GM18502 (cell line): ENCODE results near the gene RORC.
"Not testable (repeated sequence)": the region's sequence is repeated elsewhere in the genome, so short reads cannot be mapped to it uniquely, and the experiment has no call there.

Source experiments
- ATAC-seq: cut with Tn5 transposase; IDR thresholded peaks from one replicate; pipeline ENCODE4 v1.9.1; 2021; ENCODE audit warnings: mild to moderate bottlenecking; ENCODE audit not compliant: unreplicated experiment, poor library complexity

The RORC gene

DNA sequence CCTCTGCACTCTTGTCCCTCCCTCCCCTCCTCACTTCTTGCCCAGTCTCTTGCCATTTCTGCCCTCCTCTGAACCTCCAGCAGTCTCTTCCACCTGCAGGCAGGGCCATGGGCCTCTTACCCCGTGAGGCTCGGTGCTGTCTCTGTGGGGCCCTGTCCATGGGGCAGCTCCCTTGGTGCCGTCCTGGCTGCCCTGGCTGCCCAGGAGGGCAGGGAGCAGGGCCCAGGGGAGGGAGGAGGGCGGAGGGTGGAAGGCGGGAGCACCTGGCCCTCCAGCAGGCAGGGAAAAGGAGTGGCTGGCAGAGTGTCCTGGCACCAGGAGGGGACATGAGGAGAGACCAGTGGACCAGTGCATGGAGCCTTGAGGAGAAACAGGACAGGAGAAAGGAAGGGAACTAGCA is at the start of gene RORC:
TSS of gene RORC (minus strand) at position 198 of the 400 bp plus-strand sequence. CDS start at position 160, 38 bp downstream.
- no peak for ATAC-seq

DNA sequence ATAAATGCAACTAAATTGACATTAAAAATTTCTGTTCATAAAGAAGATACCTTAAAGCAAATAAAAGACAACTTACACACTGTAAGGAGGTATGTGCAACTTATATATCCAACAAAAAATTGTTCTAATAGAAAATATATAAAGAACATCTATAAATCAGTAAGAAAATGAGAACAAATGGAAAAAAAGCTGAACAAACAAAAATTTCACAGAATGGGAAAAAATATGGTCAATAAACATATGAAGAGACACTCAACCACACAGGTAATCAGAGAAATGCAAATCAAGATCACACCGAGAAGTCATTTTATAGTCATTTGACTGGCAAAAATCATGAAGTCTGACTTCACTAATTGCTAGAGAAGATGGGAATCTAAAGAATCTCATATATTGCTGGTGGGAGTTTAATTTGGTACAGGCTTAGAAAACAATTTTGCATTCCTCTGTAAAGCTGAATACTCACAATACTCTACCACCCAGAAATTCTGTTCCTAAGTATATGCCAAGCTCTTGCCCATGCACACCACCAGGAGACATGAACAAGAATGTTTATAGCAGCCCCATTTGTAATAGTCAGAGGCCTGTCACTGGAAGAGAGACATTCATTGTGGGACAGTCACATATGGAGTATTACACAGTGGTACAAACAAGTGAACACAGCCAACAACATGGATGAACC is 44.0 kb upstream of the RORC start:
- ATAC-seq = no peak

DNA sequence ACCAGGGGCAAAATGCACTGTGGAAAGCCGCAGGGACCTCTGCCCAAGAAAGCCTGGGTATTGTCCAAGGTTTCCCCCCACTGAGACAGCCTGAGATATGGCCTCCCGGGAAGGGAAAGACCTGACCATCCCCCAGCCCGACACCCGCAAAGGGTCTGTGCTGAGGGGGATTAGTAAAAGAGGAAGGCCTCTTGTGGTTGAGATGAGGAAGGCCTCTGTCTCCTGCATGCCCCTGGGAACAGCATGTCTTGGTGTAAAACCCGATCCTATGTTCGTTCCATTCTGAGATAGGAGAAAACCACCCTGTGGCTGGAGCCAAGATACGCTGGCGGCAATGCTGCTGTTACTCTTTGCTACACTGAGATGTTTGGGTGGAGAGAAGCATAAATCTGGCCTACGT is 41.2 kb upstream of the RORC start:
- not testable (repeated sequence) for ATAC-seq

DNA sequence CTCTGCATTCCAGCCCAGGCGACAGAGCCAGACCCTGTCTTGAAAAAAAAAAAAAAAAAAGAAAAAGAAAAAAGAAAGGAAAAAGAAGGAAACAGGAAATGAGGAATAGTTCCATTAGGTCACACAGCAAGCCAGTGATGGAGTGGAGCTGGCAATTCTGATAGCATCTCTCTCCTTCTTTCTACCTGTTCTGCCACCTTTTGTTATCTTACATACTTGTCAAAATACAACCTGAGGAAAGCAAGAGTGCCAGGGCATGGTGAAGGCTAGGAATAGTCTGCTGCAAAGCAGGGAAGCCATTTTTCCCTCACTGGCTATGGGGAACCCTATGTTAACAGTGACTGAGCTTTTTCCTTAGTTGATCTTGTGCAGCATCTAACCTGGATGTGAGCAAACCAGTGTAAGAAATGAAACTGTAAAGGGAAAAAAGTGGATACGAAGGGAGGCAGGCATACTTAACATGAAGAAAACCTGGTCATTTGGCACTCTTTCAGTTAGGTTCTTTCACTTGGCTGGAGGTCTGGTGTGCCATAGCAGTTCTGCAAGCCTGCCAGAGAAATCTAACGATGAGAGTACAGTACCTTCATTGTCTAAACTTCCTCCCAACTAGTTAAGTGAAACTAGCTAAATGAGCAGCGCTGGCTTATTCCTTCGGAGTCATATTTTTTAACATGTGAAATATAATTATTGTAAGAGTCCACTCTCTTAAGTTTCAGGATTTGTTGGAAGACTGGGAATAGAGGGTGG is 39.9 kb upstream of the RORC start:
- no peak for ATAC-seq

DNA sequence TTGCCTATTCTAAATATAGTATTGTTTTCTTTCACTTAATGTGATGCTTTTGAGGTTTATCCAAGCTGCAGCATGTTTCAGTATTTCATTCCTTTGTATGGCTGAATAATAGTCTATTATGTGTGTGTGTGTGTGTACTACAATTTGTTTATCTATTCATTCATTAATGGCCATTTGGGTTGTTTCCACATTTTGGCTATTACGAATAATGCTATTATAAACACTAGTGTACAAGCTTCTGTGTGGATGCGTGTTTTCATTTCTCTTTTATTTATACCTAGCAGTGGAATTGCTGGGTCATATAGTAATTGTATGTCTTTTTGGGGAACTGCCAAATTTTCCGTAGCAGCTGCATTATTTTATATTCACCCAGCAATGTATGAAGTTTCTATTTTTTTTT is 36.9 kb upstream of the RORC start:
- ATAC-seq = no peak

DNA sequence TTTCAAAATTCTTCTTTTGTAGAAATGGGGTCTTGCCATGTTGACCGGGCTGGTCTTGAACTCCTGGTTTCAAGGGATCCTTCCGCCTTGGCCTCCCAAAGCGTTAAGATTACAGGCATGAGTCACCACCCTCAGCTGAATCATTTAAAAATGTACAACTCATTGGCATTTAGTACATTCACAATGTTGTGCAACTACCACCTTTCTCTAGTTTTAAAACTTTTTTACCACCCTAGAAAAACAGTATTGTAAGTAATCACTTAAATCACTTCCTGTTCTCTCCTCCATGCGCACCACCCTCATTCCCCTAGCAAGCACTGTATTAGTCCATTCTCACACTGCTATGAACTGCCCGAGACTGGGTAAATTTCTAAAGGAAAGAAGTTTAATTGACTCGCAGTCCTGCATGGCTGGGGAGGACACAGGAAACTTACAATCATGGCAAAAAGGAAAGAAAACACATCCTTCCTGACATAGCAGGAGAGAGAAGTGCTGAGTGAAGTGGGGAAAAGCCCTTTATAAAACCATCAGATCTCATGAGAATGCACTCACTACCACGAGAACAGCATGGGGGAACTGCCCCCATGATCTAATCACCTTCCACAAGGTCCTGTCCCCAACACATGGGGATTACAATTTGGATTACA is 36.3 kb upstream of the RORC start:
- ATAC-seq = no peak

DNA sequence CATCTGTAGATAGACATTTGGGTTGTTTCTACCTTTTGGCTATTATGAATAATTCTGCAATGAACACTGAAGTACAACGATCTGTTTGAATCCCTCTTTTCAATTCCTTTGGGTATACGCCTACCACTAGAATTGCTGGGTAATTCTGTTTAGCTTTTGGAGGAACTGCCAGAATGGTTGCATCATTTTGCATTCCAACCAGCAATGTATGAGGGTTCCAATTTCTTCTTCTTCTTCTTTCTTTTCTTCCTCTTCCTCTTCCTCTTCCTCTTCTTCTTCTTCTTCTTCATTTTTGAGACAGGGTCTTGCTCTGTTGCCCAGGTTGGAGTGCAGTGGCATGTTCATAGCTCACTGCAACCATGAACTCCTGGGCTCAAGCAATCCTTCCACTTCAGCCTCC is 35.7 kb upstream of the RORC start:
- ATAC-seq = no peak

DNA sequence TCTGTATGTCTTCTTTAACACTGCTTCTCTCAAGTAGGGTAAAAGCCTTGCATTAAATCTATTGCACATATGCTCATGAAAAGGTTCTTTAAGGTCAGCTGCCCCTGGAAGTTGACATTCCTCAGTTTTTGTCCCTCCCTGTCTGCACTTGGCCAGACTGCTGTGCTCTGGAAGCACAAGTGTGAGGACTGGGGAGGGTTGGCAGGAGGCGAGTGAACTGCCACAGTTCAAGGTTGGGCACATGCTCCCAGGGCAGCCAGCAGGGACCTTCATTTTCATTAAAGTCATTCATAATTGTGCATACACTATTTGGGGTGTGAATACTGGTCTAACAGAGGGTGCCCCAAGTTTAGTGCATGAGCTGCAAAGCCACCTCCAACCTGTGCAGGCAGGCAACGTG is 32.8 kb upstream of the RORC start:
- ATAC-seq = no peak

DNA sequence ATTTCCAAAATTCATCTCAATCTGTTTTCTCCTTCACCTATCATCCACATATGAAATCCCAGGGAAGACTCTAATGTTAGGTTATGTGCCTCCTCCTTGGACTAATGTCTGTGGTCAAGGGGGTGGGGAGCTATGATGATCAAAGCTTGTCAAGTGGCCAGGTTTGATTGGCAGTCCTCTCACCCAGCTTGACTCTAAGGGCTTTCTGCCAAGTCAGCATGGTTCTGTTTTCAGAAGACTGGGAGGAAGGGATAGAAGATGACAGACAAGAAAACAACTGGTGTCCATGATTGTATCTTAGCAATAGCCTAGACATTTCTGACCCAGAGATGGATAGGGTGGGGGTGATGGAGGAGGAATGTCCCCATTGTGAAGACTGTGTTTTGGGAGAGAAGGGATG is 31.0 kb upstream of the RORC start:
- ATAC-seq = no peak

DNA sequence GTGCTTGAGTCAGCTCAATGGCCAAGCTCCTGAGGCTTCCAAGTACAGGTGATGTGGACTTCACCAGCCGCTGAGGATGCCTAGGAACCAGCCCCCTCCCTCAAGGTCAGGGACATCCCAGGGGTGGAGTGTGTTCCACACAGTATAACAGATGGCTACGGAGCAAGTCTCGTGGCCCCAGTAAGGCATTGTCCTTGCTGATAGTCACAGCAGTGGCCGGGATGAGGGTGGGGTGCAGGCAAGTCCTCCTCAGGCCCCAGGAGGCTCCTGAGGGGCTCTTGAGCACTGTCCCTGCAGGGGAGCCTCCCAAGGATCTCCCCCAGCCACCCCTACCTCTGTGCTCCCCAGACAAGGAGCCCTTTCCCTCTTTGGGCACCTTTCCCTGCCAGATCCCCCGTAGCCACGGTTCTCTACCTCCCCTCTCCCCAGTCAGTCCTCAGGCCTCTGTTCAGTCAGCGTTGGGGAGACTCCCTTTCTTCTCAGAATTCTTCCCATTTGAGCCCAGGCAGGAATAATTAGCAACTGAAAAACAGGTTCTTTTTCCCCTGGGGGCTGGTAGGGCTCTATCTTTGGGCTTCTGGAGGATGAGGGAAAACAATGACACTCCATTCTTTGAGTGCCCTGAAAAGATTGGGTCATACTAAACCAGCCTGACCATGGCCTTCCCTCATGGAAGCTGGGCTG is 29.0 kb upstream of the RORC start:
- ATAC-seq = no peak

DNA sequence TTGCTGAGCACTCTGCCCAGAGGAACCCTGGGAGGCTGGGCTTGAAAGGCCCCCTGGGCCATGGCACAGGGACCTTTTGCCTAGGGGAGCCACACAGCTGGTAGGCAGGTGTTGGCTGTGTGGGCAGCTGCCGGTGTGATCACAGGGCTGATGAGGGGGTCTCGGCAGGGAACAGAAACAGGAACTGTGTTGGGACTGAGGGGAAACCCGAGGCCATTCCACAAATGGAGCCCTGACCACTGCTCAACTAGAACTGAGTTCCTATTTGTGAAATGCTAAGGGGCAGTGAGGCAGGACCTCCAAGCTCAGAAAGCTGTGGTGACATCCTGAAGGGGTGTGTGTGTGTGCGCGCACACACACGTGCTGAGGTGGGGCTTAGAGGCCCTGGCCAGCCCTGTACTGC is 28.3 kb upstream of the RORC start:
- no peak for ATAC-seq

DNA sequence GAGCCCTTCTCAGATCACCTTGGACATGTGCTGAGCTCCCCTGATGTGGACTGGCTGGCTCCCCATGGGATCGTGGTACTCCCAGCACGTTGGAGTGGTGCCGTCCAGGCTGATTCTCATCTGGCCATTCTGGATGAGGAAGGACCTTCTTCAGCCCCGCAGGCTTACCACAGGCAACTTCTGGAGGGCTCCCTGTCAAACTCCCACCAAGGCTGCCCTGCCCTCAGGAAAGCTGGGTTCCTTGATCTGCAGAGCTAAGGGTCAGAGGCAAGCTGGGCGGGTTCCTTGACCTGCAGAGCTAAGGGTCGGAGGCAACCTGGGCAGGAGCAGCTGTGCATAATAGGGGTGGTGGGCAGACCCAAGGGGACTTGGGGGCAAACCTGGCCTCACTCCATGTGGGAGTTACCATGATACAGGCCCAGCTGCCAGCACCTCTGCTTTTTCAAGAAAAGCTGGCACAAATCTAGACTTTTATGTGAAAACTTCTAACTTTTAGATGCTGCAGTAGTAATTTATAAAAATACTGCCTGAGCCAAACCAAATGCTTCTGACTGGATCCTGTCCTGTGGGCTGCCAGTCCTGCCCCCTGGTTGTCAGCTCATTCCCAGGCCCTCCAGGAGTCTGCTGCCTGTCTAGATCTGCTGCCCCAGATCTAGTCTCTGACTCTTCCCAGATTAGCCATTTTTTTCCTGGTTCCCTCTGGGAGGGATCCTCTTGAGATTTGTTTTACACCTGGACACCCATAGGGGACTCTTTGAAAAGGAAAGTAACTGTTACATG is 27.5 kb upstream of the RORC start:
- ATAC-seq = no peak

DNA sequence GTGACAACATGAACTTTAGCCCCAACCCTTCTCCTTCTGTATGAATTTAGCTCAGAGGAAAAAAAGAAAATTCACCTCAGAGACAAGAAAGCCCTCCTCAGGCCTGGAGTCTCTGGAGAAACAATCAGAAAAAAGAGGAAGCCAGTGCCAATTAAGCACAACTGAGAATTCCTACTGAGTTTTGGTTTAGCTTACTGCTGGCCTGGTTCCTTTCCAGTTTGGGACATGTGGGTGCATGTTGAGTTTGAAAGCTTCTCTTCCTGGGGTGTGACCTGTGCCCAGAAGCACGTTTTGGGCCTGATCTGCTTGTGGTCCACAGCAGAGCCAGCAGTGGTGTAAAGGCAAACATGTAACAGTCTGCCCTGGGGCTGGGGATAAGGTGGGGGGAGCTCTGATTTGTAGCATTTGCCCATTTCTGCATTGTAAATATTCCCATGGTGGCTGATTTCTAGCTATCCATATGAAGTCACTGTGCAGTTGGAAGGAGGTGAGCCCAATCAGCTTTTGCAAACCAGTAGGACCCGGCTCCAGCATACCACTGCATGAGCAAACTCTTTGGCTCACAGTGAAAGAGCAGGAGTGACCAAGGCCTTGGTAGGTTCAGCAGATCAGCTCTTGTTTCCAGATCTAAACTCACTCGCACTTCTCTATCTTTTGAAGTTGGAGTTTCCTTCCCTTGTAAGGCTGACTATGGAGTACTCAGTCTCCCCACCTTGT is 26.6 kb upstream of the RORC start:
- ATAC-seq = no peak

DNA sequence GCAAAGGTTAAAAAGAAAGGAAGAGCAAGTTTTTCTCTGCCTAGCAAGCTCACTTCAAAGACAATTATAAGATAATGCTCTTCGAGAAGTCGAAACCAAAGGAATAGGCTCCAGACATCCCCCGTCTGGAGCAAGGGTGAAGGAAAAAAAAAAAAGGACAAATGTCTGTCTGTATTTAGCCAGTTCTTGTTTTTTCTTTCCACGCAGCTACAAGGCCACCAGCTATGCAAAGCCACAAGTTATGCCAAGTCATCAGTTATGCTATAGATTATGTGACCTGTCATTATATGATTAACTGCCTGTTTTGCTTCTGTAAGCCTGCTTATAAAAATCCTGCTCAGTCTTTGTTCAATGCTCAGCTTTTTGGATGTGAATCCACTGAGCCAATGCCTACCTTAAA is 24.3 kb upstream of the RORC start:
- ATAC-seq = no peak

DNA sequence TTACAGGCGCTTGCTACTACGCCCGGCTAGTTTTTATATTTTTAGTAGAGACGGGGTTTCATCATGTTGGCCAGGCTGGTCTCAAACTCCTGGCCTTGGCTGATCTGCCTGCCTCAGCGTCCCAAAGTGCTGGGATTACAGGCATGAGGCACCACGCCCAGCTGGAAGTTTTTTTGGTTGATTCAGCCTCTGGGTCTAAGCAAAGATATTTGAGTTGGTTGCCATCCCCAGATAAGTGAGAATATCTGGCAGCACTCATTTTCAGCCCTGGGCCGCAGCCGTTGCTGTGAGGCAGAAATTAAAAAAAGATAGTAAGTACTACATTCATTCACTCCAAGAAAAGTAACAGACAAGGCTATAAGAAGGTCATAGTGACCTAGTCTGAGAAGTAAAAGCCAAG is 23.9 kb upstream of the RORC start:
- ATAC-seq = not testable (repeated sequence)

DNA sequence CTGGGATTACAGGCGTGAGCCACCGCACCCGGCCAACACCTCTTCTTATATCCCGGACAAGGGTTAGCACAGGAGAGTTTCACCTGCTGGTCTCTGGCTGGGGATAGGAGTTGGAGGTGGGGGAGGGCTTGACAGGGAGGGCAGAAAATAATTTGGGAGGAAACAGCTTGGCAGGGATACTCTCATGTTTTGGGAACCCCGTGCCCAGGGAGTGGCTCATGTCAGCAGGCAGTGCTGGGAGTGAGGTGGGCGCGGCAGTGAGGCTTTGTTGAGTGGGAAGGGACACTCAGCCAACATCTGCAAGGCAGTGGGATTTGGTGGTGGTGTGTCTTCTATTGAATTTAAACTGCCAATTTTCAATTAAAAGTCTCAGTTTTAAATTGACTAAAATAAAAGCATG is 23.1 kb upstream of the RORC start:
- ATAC-seq = no peak

DNA sequence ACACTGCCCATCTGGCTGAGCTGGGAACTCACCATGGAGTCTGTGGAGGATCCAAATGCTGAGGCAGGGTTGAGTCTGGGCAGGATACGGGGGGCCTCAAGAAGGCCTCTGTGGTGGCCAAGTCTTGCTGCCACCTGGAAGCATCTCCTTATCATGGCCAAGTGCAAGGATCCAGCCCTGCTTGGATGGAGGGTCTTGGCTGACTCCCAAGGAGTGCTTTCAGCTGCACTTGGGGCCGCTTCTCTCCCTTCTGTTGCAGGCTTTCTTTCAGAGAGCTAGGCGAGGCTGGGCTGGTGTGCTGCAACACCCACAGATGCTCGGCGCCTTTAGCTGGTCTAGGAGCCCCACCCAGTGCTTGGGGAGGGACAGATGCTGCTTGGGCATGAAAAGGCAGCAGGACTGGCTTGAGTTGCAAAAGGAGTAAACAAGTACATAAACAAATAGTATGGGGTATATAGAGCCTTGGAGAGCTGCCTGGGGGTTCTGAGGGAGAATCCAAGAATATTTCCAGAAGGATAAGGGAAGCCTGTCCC is 21.9 kb upstream of the RORC start, which contains the start of gene THEM5:
TSS of gene THEM5 (minus strand) at position 302 of the 533 bp plus-strand sequence. CDS start at position 155, 147 bp downstream.
- no peak for ATAC-seq

DNA sequence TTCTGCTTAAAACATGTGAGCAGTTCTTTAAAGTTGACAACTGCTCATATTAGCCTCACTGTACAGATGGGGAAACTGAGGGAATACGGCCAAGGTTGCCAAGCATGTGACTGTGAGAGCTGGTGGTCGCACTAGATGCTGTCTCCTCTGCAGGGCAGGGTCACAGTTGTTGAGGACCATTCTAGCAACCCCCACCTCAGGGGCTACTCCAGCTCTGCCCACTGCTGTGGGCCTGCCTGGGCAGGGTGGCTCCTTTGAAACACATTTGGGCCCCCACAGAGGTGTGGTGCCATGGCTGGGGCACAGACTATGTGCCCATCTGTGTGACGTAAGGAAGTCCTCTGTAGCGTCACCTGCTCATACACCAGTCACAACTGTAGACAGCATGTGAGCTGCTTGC is 21.1 kb upstream of the RORC start:
- ATAC-seq = no peak

DNA sequence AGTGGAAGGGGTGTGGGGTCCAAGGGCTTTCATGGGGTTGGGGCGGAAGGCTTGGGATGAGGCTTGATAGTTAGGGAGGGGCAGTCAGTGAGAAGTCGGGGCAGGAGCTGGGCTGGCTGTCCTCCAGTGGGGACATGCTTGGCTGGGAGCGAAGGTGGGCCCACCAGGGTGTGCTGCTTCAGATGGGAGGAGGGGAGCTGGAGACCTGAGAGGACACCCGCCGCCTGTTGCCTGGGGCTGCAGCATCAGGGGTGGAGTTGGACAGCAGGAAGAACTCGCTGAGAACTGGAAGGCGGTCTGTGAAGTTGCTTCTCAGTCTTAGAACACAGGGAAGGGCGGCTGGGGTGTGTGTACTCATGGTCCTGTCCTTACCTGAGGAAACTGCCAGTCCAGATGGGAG is 20.3 kb upstream of the RORC start:
- ATAC-seq = no peak
